Measurements from ENCODE around the gene LTBP1. TPM values are rescaled to one million over a fixed set of nuclear protein-coding genes. Genes with fewer than 3 reads are reported as not detected.
A peak's percentile ranks its signal among the peaks of the same experiment; 100 is the strongest.

Gene LTBP1
- total RNA-seq, 3 donors from 2014 or later: 13.3 to 18.7 (median 17.4) TPM

GRCh38 chr2:33038799-33039198 lies 92.0 kb downstream of the LTBP1 start:
- no peak for DNase-seq (ENCODE audit: low spot score in 2 of 2)
- Histone ChIP-seq H3K9me3 (no peaks in the 10 kb centered on the region), H3K27me3 (no peaks in the 10 kb centered on the region), H3K27ac (peak overlapping the region in 1 of 2 donors; percentile 25), H3K36me3 (no peaks in the 10 kb centered on the region), H3K4me3 (no peak overlapping the region), H3K4me1 (no peaks in the 10 kb centered on the region)
- TF ChIP-seq, protein P1, sequence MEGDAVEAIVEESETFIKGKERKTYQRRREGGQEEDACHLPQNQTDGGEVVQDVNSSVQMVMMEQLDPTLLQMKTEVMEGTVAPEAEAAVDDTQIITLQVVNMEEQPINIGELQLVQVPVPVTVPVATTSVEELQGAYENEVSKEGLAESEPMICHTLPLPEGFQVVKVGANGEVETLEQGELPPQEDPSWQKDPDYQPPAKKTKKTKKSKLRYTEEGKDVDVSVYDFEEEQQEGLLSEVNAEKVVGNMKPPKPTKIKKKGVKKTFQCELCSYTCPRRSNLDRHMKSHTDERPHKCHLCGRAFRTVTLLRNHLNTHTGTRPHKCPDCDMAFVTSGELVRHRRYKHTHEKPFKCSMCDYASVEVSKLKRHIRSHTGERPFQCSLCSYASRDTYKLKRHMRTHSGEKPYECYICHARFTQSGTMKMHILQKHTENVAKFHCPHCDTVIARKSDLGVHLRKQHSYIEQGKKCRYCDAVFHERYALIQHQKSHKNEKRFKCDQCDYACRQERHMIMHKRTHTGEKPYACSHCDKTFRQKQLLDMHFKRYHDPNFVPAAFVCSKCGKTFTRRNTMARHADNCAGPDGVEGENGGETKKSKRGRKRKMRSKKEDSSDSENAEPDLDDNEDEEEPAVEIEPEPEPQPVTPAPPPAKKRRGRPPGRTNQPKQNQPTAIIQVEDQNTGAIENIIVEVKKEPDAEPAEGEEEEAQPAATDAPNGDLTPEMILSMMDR (IDR thresholded peaks at IDR 0.05): no peak
- no peak for TF ChIP-seq POLR2AphosphoS5 (IDR thresholded peaks at IDR 0.05)
- no peak for TF ChIP-seq POLR2A (IDR thresholded peaks at IDR 0.05)
- intact Hi-C loops (cut with DNase I; ENCODE audit: low total_unique reads): no loop called here

GRCh38 chr2:33040541-33040940 lies 93.8 kb downstream of the LTBP1 start:
- no peaks in the 10 kb centered on the region for H3K9me3 ChIP-seq
- no peak overlapping the region for H3K4me3 ChIP-seq
- H3K27ac ChIP-seq: no peak overlapping the region
- H3K4me1 ChIP-seq: no peaks in the 10 kb centered on the region
- intact Hi-C loops (cut with DNase I; ENCODE audit: low total_unique reads): no loop called here
- TF ChIP-seq POLR2AphosphoS5 (IDR thresholded peaks at IDR 0.05) (no peak), POLR2A (IDR thresholded peaks at IDR 0.05) (no peak)
- TF ChIP-seq, protein P1 (IDR thresholded peaks at IDR 0.05): no peak
- H3K36me3 ChIP-seq: no peaks in the 10 kb centered on the region
- no peaks in the 10 kb centered on the region for H3K27me3 ChIP-seq
- no peak for DNase-seq (ENCODE audit: low spot score in 2 of 2)

DNA sequence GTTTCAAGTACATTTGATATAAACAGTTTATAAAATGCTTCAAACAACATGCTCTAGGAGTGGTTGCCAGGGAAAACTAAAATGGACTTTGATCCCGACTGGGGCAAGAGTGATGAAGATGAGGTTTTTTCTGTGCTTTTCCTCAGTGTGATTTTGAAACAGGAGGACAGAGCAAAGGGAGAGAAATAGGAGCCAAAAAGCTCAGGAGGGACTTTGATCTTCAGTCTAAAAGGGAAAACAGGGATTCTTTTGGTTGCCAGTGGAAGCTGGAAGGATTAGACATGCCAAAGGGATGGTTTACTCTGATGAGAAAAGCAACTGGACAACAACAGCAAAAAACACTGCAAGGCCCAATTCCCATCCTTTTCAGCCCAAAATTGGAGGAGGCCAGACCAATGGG lies 95.5 kb downstream of the LTBP1 start:
- no peak overlapping the region for H3K4me3 ChIP-seq
- no peaks in the 10 kb centered on the region for H3K4me1 ChIP-seq
- no peaks in the 10 kb centered on the region for H3K9me3 ChIP-seq
- no peak for DNase-seq (ENCODE audit: low spot score in 2 of 2)
- no peak overlapping the region for H3K27ac ChIP-seq
- no peaks in the 10 kb centered on the region for H3K27me3 ChIP-seq
- intact Hi-C loops (cut with DNase I; ENCODE audit: low total_unique reads): no loop called here
- no peaks in the 10 kb centered on the region for H3K36me3 ChIP-seq
- TF ChIP-seq, protein P1 (IDR thresholded peaks at IDR 0.05): no peak
- TF ChIP-seq POLR2AphosphoS5 (IDR thresholded peaks at IDR 0.05) (no peak), POLR2A (IDR thresholded peaks at IDR 0.05) (no peak)

GRCh38 chr2:33042819-33043218 lies 96.1 kb downstream of the LTBP1 start:
- H3K27me3 ChIP-seq: no peaks in the 10 kb centered on the region
- TF ChIP-seq POLR2AphosphoS5 (IDR thresholded peaks at IDR 0.05) (no peak), POLR2A (IDR thresholded peaks at IDR 0.05) (no peak)
- TF ChIP-seq, protein P1 (IDR thresholded peaks at IDR 0.05): no peak
- no peak overlapping the region for H3K4me3 ChIP-seq
- intact Hi-C loops (cut with DNase I; ENCODE audit: low total_unique reads): no loop called here
- DNase-seq (ENCODE audit: low spot score in 2 of 2): no peak
- no peaks in the 10 kb centered on the region for H3K36me3 ChIP-seq
- H3K4me1 ChIP-seq: no peaks in the 10 kb centered on the region
- no peaks in the 10 kb centered on the region for H3K9me3 ChIP-seq
- no peak overlapping the region for H3K27ac ChIP-seq

DNA sequence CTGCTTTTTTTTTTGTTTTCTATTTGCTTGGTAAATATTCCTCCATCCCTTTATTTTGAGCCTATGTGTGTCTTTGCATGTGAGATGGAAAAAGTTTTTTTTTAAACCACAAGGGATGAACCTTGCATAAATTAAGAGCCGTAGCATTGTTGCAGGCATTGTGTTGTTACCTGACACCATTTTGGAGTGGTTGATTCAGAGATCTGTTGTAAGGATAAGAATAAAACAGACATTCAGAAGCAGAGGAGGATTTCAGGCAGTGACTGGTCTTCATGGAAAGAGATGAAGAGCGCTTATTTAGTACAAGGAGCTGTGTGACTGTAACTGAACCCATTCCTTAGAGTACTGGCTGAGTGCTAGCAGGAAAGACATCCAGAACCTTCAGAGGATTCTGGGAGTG lies 101.2 kb downstream of the LTBP1 start:
- Histone ChIP-seq H3K27me3 (no peaks in the 10 kb centered on the region), H3K27ac (no peak overlapping the region), H3K4me1 (no peaks in the 10 kb centered on the region), H3K9me3 (no peaks in the 10 kb centered on the region), H3K4me3 (no peak overlapping the region), H3K36me3 (no peaks in the 10 kb centered on the region)
- intact Hi-C loops (cut with DNase I; ENCODE audit: low total_unique reads): no loop called here
- TF ChIP-seq, protein P1 (IDR thresholded peaks at IDR 0.05): no peak
- TF ChIP-seq POLR2AphosphoS5 (IDR thresholded peaks at IDR 0.05) (no peak), POLR2A (IDR thresholded peaks at IDR 0.05) (no peak)
- no peak for DNase-seq (ENCODE audit: low spot score in 2 of 2)

All from breast epithelium (tissue), 4 donors.